IMR-90 (cell line): ENCODE data around the gene NDRG4.

ENCODE experiments used
- BHLHE40 ChIP-seq: fragments of 150-350 bp; IDR thresholded peaks from 2 replicates; pipeline ENCODE4 v1.6.1; 2016; ENCODE audit warnings: mild to moderate bottlenecking, low read depth, low read length
- CEBPB ChIP-seq: IDR thresholded peaks from 2 replicates; pipeline ENCODE4 v1.6.1; 2012; ENCODE audit warnings: low read depth, low read length, improper control_type of control experiment
- FOS ChIP-seq: fragments of 150-350 bp; IDR thresholded peaks from 2 replicates; pipeline ENCODE4 v1.6.1; 2016; ENCODE audit warnings: low read depth, low read length
- MAFK ChIP-seq: IDR thresholded peaks from 2 replicates; pipeline ENCODE4 v1.6.1; 2012; ENCODE audit warnings: low read depth, low read length, improper control_type of control experiment
- MXI1 ChIP-seq: IDR thresholded peaks from 2 replicates; pipeline ENCODE4 v1.6.1; 2012; ENCODE audit warnings: low read depth, mild to moderate bottlenecking, low read length, moderate library complexity, borderline replicate concordance
- POLR2A ChIP-seq: IDR thresholded peaks from 2 replicates; pipeline ENCODE4 v1.6.1; 2012; ENCODE audit warnings: mild to moderate bottlenecking, low read depth, low read length
- RAD21 ChIP-seq: IDR thresholded peaks from 2 replicates; pipeline ENCODE4 v1.6.1; 2012; ENCODE audit warnings: low read length, improper control_type of control experiment
- RCOR1 ChIP-seq: IDR thresholded peaks from 2 replicates; pipeline ENCODE4 v1.6.1; 2012; ENCODE audit warnings: mild to moderate bottlenecking, low read length, improper control_type of control experiment; ENCODE audit not compliant: insufficient replicate concordance
- RFX5 ChIP-seq: IDR thresholded peaks from 2 replicates; pipeline ENCODE4 v1.8.0; 2012; ENCODE audit warnings: low read depth, mild to moderate bottlenecking, low read length, moderate library complexity
- SMC3 ChIP-seq: fragments of 150-350 bp; IDR thresholded peaks from 2 replicates; pipeline ENCODE4 v1.6.1; 2016; ENCODE audit warnings: low read depth, mild to moderate bottlenecking, antibody characterized with exemption, low read length, moderate library complexity
- TF ChIP-seq, protein P1 (sequence below): fragments of 150-350 bp; IDR thresholded peaks from 2 replicates; pipeline ENCODE4 v1.6.1; 2016; ENCODE audit warnings: low read depth, mild to moderate bottlenecking, low read length, moderate library complexity, borderline replicate concordance
- TF ChIP-seq, protein P2 (sequence below): conservative IDR thresholded peaks from 2 replicates; pipeline ENCODE4 v1.5.1; 2012; ENCODE audit warnings: mild to moderate bottlenecking, low read depth, low read length, improper control_type of control experiment

DNA sequence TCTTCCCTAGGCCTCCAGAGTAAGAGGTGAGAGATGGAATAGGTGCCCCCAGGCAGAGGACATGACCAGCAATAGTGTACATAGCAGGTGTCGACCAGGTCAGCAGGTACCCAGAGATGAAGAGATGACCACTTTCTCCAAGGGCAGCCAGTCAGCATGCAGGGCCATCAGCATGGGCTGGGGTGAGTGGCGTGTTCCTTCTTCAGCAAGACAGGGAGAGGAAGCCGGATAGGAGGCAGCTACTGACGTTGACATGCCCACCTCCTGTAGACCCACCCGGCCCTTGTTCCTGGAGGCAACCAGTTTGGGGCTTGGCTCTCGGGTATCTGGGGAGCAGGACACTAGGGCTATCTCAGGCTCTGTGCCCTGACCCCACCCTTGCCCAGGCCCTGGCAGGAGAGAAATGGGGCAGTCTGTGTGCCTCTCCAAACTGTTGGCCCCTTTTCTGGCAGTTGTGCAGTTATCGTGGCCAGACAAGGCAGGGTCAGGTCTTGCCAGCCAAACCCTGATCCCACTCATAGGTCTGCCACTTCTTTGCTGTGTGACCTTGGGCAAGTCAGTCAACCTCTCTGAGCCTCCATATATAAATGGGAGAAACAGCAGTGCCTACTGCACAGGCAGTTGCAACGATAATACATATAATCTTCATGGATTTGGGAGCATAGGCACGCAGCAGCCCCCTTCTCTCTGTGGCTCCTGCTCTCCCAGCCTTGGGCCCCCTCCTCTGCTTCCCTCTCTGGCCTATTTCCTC lies 1.4 kb upstream of the NDRG4 start:
- no peak for TF ChIP-seq SMC3
- TF ChIP-seq, protein P1, sequence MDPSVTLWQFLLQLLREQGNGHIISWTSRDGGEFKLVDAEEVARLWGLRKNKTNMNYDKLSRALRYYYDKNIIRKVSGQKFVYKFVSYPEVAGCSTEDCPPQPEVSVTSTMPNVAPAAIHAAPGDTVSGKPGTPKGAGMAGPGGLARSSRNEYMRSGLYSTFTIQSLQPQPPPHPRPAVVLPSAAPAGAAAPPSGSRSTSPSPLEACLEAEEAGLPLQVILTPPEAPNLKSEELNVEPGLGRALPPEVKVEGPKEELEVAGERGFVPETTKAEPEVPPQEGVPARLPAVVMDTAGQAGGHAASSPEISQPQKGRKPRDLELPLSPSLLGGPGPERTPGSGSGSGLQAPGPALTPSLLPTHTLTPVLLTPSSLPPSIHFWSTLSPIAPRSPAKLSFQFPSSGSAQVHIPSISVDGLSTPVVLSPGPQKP: no peak
- TF ChIP-seq, protein P2, sequence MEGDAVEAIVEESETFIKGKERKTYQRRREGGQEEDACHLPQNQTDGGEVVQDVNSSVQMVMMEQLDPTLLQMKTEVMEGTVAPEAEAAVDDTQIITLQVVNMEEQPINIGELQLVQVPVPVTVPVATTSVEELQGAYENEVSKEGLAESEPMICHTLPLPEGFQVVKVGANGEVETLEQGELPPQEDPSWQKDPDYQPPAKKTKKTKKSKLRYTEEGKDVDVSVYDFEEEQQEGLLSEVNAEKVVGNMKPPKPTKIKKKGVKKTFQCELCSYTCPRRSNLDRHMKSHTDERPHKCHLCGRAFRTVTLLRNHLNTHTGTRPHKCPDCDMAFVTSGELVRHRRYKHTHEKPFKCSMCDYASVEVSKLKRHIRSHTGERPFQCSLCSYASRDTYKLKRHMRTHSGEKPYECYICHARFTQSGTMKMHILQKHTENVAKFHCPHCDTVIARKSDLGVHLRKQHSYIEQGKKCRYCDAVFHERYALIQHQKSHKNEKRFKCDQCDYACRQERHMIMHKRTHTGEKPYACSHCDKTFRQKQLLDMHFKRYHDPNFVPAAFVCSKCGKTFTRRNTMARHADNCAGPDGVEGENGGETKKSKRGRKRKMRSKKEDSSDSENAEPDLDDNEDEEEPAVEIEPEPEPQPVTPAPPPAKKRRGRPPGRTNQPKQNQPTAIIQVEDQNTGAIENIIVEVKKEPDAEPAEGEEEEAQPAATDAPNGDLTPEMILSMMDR: no peak
- TF ChIP-seq MAFK: no peak
- TF ChIP-seq RAD21: no peak
- no peak for TF ChIP-seq POLR2A
- no peak for TF ChIP-seq CEBPB
- TF ChIP-seq RFX5: no peak
- TF ChIP-seq FOS: no peak
- no peak for TF ChIP-seq MXI1
- no peak for TF ChIP-seq BHLHE40
- TF ChIP-seq RCOR1: no peak
